ENCODE results near the gene ARPP21.
"Not testable (repeated sequence)": the region's sequence is repeated elsewhere in the genome, so short reads cannot be mapped to it uniquely, and the experiment has no call there.

Gene ARPP21

GRCh38 chr3:35814531-35814930 is 175.2 kb downstream of the ARPP21 start (continued):
- TF ChIP-seq ESRRG (CRISPR knock-in tag; IDR thresholded peaks at IDR 0.05) (no peak), TOX (CRISPR knock-in tag; IDR thresholded peaks at IDR 0.05; ENCODE audit: borderline replicate concordance) (no peak), BACH2 (CRISPR knock-in tag; IDR thresholded peaks at IDR 0.05; ENCODE audit: borderline replicate concordance) (no peak)

- not testable (repeated sequence) for ATAC-seq
Measured at GRCh38 chr3:35815796-35816195, 176.5 kb downstream of the ARPP21 start.

GRCh38 chr3:35817216-35817615 is 177.9 kb downstream of the ARPP21 start:
- no peak for ATAC-seq
- TF ChIP-seq TSHZ2 (CRISPR knock-in tag; IDR thresholded peaks at IDR 0.05) (peak; percentile 56; the same call in 1 of the 2 replicates), RARB (CRISPR knock-in tag; IDR thresholded peaks at IDR 0.05) (no peak)

- no peak for ATAC-seq
- TF ChIP-seq ZFP30 (CRISPR knock-in tag; IDR thresholded peaks at IDR 0.05) (no peak), CSRNP3 (CRISPR knock-in tag; IDR thresholded peaks at IDR 0.05) (no peak), PPARA (CRISPR knock-in tag; IDR thresholded peaks at IDR 0.05; ENCODE audit: borderline replicate concordance) (no peak), ISL1 (CRISPR knock-in tag; IDR thresholded peaks at IDR 0.05) (peak; percentile 77), SNAI2 (CRISPR knock-in tag; IDR thresholded peaks at IDR 0.05) (no peak), CREB5 (CRISPR knock-in tag; IDR thresholded peaks at IDR 0.05; ENCODE audit: low read depth) (peak; percentile 23; the same call in 1 of the 2 replicates)
Measured at GRCh38 chr3:35832140-35832571, 192.8 kb downstream of the ARPP21 start.
